ENCODE measurements around the gene SPTLC2.
"Not testable (repeated sequence)": the region's sequence is repeated elsewhere in the genome, so short reads cannot be mapped to it uniquely, and the experiment has no call there.

SPTLC2 gene

DNA sequence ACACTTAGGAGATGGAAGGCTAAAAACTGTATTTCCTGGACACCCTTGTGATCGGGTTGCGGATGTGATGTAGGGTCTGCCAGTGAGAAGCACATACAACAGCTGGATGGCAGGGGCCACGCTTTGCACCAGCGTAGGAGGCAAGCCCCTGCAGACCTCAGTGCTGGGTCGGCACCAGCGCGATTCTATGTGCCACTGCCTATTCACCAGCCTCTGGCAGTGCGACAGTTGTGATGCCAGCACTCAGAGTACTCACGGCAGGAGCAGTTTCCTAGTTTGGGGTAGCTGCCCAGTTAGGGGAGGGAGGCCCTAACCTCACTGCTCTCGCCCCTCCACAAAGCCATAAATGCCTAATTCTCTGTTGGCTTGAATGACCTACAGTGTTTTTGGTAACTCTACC lies 31.6 kb downstream of the SPTLC2 start:
- no peak for DNase-seq

DNA sequence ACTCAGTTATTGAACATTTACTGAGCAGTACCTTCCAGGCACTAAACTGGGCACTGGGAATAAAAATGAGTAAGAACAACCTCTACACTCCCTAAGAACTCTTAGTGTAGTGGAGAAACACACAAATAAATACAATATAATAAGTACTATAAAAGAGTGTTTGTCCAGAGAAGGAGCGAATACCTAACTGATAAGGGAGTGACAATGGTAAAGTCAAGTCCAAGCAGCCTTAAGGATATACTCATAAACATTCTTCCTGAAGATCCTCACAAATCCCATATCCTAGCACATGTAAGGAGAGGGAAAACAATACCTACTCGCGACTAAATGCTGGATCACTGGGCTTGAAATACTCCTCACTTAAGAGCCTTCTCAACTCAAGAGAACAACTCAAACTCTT lies 32.8 kb downstream of the SPTLC2 start:
- no peak for DNase-seq

DNA sequence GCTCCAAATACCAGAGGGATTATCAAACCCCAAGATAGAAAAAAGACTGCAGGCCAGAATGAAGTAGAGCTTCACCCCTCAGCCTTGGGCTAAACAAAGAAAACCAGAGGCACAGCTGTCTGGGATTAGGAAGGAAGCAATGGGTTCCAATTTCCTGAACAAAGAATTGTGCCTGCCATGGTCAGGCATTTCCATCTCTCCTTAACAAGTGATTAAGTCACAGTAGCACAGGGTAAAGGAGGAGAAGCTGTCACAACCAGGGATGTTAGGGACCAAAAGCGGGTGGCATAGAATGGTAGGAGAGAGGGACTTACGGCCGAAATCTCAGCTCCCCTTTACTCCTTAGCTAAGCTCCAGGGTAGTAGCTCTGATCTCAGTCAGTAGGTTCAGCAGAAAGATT lies 33.9 kb downstream of the SPTLC2 start:
- DNase-seq = no peak

DNA sequence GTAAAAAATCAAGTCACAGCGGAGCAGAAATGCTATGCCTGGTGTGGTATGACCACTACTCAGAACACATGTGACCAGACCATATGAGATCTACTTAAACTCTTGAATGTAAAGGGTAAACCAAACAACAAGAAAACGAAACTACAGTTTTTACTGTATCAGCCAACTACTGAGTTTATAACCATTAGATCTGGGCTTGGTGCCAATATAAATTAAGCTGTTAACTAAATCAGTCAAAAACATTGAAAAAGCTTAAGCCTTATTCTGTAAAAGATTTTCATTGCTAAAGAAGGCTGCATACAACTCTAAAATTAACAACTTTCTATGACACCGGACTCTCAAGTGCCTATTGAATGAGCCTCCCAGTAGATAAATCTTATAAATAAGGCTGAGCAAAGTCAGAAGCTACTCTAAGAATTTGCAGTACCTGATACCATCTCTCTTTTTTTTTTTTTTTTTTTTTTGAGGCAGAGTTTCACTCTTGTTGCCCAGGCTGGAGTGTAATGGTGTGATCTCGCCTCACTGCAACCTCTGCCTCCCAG lies 35.4 kb downstream of the SPTLC2 start:
- DNase-seq = no peak

DNA sequence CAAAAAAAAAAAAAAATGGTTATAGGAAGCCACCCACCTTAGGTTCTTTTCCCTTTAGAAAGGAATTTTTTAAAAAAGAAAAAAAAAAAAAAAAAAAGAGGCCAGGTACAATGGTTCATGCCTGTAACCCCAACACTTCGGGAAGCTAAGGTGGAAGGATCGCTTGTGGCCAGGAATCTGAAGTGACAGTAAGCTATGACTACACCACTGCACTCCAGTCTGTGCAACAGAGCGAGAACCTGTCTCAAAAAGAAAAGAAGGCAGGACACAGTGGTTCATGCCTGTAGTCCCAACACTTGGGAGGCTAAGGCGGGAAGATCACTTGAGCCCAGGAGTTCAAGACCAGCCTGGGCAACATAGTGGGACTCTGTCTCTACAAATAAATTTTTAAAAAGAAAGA lies 36.0 kb downstream of the SPTLC2 start:
- DNase-seq = no peak

DNA sequence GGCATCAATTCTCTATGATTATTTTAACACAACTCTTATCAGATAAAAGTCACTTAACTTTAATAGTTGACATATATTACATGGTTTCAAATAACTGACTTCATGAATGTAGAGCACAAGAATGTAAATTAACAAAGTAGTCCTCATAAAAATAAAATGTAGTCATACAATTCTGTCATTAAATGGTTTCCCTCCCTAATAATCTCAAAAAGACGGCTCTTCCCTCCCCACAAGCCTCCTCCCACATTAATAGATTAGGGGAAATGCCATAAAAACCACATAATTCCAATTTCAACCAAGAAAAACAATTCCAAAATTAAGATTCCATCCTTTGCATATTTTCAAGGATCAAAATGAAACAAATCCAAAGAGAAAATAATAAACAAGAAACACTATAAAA lies 36.7 kb downstream of the SPTLC2 start:
- no peak for DNase-seq

DNA sequence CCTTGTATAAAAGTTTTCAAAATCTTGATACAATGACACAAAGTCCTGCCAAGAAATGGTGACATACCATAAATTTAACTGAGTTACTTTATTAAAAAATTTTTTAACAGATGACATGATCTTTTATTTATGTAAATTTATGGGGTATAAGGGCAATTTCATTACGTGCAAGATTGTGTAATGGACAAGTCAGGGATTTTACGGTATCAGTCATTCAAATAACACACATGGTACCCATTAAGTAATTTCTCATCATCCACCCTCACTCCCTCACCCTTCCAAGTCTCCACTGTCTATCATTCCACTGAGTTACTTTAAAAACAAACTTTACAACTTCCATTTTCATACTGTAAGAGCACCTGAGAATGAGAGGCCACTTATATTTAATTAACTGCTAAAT lies 37.4 kb downstream of the SPTLC2 start:
- DNase-seq = no peak

DNA sequence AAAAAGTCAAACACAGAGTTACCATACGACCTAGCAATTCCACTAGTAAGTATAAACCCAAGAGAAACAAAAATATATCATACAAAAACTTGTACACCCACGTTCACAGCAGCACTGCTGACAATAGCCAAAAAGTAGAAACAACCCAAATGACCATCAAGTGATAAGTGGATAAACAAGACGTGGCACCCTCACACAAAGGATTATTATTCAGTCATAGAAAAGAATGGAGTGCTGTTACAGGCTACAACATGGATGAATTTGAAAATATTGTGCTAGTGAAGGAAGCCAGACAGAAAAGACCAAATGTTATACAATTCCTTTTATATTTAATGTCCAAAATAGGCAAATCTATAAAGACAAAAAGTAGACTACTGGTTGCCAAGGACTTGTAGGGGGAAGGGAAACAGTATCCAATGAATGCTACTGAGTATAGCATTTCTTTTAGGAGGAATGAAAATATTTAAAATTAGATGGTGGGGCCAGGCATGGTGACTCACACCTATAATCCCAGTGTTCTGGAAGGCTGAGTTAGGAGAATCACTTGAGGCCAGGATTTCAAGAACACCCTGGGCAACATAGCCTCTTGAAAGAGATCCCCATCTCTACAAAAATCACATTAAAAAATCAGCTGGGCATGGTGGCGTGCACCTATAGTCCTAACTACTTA lies 41.9 kb downstream of the SPTLC2 start:
- no peak for DNase-seq

DNA sequence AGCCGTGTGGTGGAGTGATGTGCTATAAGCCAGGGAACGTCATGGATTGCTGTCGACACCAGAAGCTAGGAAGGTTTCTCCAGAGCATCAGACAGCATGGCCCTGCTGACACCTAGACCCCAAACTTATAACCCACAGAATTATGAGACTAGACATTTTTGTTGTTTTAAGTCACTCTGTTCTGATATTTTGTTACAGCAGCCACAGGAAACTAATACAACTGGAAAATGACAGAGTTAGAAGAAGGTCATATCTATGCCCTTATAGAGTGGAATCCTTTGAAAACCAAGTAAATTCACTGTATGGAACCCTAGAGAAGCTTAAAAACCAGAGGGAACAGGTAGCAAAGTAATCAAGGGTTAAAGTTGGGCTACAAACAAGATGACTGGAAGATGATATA lies 42.5 kb downstream of the SPTLC2 start:
- DNase-seq = no peak

DNA sequence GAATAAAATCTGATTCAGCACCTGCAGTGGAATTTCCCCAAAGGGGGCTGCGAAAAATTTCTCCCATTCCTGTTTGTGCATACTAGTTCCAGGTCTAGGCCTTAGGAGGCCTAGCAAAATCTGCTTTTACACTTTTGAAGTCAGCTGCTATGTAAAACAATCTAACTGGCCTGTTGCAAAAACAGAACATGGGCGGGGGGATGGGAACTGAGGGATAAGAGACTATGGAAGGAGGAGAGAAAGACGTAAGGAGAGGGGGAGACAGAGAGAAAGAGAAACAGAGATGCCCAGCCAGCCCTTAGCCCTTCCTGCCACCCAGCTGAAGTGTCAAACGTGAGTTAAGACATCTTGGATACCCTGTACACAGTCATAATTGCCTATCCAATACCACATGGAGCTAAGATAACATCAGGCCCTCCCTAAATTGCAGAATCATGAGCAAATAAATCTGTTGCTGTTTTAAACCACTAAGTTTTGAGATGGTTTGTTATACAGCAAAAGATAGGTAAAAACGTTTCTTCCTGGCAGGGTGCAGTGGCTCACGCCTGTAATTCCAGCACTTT lies 45.6 kb downstream of the SPTLC2 start:
- no peak for DNase-seq

DNA sequence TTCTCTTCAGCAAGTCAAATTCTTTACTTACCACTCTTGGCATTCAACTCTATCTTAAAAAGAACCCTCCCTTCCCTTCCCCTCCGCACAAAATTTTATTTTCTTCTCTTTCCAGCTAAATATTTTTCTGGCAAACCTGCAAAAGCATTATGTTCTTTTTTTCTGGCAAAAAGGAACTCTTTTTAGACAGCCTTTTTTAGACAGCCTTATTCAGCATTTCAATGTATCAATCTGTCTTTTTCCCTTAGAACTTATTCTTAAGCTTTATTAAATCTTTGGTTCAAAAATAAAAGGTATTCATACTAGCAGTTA lies 50.5 kb downstream of the SPTLC2 start:
- no peak for DNase-seq

DNA sequence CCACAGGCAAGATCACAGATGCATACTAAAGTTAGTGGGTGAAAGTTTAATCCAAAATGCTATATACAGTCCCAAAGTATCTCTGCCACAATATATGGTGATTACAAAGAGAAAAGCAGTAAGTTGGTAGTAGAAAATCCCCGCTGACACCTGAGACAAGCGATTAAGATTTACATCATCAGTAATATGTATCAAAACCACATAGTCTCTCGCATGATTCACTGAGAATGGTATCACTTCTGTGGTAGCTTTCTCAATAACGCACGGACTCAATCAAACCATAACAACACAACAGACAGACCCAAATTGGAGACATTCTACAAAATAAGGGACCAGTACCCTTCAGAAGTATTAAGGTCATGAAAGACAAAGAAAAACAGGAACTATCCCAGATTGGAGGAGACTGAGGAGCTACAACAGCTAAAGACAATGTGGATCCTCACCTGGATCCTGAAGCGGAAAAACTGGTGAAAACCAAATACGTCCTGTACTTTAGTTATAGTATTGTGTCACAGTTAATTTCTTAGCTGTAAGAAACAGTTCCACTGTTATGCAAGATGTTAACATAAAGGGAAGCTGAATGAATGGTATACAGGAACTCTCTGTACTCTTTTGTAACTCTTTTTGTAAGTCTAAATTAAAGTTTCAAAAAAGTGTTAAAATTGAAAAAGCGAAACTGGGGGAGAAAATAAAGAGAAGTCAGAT lies 51.0 kb downstream of the SPTLC2 start:
- DNase-seq = no peak

DNA sequence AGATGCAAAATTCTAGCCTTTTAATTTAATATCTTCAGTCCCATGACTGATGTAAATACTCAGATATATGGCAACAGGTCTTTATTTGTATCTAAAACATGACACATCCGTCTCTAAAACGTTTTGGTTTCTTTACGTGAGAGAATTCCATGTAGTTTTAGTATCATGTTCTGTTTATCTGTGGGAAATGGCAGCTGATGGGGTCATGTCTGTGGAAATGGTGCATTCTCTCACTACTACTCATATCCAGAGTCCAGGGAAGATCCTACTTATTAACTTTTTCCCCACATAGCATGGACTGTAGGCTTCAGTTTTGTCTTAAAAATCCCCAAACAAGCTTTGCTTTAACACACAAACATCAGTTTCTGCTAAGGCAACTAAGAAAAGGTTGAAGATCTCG lies 53.8 kb downstream of the SPTLC2 start:
- DNase-seq = no peak

DNA sequence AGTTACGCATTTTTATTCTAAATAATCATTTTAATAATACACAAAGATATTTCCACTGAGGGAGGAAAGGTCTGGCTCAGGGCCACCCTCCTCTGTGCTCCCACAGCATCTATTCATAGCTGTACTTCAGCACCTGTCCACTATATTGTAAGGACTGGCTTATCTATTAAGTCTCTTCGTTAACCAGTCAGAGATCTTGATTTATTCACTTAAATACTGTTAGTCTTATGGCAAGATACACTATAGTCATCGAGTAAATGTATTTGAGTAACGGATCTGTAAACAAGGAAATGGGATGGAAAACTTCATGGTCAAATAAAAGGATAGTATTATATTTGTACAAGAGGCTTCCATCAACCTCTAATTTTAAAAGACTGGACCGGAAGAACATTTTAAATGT lies 54.6 kb downstream of the SPTLC2 start:
- DNase-seq = no peak

DNA sequence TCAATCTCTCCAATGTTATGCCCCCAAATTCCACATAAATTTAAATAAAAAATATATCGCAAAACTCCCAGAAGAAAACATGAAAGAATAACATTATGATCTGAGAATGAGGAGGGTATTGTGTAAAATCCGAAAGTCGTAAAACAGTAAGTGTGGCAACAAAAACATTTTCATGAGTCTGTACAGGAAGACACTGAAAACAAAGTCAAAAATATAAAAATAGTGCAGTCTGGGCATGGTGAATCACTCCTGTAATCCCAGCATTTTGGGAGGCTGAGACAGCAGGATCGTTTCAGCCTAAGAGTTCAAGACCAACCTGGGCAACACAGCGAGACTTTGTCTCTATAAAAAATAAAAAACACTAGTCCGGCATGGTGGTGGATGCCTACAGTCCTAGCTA lies 57.1 kb downstream of the SPTLC2 start:
- DNase-seq = no peak

DNA sequence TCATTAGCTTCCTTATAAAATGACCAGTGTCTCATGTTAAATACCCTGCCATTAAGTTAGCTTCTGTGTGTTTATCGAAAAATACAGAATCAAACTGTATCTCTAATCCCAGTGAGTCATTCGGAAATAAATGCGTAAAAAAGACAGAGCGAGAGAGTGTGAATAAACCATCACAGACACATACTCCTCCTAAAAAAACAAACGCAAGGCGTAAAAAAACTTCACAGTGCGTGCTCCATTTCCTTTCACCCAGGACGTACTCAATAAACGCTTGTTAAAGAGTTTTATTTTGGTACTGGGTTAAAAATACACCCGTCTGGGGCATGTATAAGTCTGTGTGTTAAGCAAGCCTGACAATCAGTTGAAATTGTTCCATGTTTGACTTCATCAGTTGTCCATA lies 59.0 kb downstream of the SPTLC2 start:
- DNase-seq = no peak

DNA sequence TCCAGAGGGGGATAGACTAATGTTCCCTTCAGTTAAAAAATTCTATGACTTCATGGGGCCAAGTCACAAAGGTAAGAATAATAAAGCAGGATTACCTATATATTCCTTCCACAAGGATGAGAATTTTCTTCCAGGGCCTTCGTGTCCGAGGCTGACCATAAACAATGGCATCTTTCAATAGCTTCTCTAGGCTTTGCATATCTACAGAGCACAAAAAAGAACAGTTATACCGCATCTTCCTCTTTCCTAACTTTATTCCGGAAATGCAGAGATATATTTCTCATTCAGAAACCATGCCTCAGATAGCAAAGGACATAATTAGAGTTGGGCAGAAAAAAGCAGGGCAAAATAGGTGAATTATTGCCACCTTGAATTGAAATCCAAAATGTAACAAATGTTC lies 59.5 kb downstream of the SPTLC2 start:
- no peak for DNase-seq

DNA sequence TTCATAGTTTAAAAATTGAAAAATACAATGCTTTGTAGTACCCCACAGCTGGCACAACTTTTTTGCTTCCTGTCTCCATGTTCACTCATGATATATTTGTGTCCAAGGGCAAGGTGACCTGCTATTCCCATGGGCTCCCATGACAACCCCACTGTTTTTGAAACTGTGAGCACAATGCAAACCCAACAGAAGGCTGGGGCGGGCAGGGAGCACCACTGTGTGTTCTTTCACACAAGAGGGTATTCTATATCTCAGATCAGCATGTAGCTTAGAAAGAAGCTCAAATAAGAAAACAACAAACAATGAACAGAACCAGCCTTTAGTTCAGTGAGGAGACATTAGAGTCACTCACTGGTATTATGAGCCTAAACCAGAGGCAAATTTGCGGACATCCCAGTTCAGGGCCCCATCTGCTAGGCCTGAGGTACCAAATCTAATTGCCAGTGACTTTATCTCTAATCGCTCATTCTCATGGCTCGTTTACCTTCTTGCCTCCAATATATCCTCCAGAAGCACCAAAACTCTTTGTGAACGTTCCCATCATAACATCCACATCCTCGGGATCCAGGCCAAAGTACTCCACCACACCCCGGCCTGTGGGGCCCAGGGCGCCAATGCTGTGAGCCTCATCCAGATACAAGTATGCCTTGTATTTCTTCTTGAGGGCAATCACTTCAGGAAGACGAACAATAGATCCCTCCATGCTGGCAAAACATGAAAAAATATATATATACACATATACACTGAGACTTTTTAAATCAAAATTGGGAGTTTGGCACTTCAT lies 61.4 kb downstream of the SPTLC2 start:
- no peak for DNase-seq

DNA sequence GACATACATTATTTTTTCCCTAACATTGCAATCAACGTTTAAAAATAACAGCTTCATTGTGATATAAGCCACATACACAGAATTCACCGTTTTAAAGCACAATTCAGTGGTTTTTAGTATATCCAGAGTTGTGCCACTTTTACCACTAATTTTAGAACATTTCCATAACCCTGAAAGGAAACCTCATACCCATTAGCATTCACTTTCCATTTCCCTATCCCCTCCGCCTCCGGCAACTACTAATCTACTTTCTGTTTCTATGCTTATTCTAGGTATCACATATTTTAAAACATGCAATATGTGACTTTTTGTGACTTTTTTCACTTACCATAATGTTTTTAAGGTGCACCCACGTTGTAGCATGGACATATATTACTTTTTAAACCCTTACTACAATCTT lies 62.2 kb downstream of the SPTLC2 start:
- DNase-seq = no peak

DNA sequence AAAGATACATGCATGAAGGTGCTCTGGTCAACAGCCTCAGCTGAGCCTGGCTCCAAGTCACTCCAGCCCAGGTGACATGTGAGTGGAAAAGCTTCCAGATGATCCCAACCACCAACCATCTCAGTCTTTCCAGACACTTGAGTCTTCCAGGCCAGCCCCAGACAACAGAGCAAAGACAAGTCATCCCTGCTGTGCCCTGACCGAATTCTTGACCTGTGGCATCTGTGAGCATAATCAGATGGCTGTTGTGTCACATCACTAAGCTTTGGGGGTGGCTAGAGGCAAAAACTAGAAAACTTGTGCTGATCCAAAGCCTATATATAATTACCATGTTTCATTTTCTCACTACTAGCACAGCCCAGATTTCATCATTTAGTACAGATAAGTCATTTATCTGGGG lies 67.0 kb downstream of the SPTLC2 start:
- DNase-seq = no peak

DNA sequence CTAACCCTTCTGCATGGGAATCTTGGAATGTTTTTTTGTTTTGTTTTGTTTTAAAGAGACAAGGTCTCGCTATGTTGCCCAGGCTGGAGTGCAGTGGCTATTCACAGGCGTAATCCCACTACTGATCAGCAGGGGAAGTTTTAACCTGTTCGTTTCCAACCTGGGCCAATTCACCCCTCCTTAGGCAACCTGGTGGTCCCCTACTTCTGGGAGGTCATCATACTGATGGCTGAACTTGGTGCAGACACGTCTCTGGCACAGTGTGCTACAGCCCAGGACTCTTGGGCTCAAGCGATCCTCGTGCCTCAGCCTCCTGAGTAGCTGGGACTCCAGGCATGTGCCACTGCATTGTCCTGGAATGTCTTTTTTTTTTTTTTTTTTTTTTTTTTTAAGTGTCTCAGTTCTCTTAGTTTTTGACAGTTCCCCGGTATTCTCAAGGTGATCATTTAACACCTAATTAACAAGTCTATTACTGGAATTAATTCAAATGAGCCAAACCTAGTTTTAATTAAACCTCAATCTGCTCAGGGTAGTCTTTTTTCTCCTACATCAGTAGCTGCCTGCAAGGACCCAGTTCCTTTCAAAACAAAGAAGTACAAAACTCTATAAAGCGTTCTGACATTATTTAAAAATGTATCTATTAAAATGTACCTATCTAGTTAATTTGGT lies 68.8 kb downstream of the SPTLC2 start:
- DNase-seq = no peak

DNA sequence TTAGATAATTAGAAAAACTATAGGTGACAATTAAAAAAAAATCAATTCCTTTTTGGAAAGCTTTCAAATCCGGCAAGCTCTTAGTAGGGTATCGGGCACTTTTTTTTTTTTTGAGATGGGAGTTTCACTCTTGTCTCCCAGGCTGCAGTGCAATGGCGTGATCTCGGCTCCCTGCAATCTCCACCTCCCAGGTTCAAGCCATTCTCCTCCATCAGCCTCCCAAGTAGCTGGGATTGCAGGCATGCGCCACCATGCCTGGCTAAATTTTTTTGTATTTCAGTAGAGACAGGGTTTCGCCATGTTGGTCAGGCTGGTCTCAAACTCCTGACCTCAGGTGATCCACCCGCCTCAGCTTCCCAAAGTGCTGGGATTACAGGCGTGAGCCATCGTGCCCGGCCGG lies 71.3 kb downstream of the SPTLC2 start:
- not testable (repeated sequence) for DNase-seq

DNA sequence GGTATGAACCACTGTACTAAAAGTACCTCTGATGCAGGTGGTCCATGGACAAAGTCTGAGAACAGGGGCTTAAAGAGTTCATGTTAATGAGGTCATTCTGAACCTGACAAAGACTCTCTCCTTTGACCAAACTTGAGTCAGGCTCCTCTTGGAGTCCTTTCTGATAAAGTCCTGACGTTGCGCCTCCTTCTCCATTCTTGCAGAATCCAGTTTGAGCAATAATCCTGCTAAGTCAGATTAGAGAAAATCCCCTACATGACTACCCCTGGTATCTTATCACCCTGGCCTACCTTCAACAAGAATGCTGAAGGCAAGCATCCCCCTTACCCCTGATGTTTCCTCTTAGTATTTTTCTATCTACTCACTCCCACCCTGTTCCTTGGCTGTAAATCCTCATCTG lies 71.9 kb downstream of the SPTLC2 start:
- DNase-seq = no peak
